ENCODE data around the gene UBE4B. TPM values are rescaled to one million over a fixed set of nuclear protein-coding genes. Genes with fewer than 3 reads are reported as not detected.

Gene UBE4B
- total and polyA plus RNA-seq, 2 experiments from 2014 or later, result 28.4 to 115 TPM

GRCh38 chr1:9989773-9990172 is 43.0 kb upstream of the UBE4B start:
- Mint-ChIP-seq H3K27me3 (ENCODE audit: insufficient read depth, low read depth, poor library complexity) (peaks cover 1% of the 10 kb centered on the region), H3K27ac (no peak overlapping the region), H3K4me1 (no peaks in the 10 kb centered on the region), H3K4me3 (no peak overlapping the region), H3K9me3 (no peaks in the 10 kb centered on the region), H3K36me3 (ENCODE audit: low read depth) (no peaks in the 10 kb centered on the region)
- Histone ChIP-seq H2AFZ (peak overlapping the region; percentile 23; the same call in 1 of the 2 replicates), H3K9me2 (ENCODE audit: insufficient read depth) (no peaks in the 10 kb centered on the region), H3K36me3 (ENCODE audit: insufficient read depth) (no peaks in the 10 kb centered on the region), H3F3A (replicated peaks; ENCODE audit: low read depth) (no peaks in the 10 kb centered on the region), H3K27me3 (ENCODE audit: insufficient read depth) (no peaks in the 10 kb centered on the region), H4K20me1 (replicated peaks; ENCODE audit: insufficient read depth) (no peaks in the 10 kb centered on the region), H3K27ac (ENCODE audit: low read depth) (no peak overlapping the region), H3K4me2 (no peak overlapping the region), H3K4me1 (ENCODE audit: insufficient read depth) (no peaks in the 10 kb centered on the region), H3K4me3 (no peak overlapping the region), H3K79me2 (replicated peaks; ENCODE audit: insufficient read depth) (no peaks in the 10 kb centered on the region)
- DNase-seq (ENCODE audit: low spot score) (no peak), ATAC-seq (peak; percentile 46)
- TF ChIP-seq EZH2 (IDR thresholded peaks at IDR 0.05; ENCODE audit: low read depth, unreplicated experiment) (no peak), REST (IDR thresholded peaks at IDR 0.05; ENCODE audit: unreplicated experiment) (no peak), JUNB (IDR thresholded peaks at IDR 0.05; ENCODE audit: unreplicated experiment) (no peak), CTCF (conservative IDR thresholded peaks at IDR 0.05; ENCODE audit: low read depth in 2 of 2) (no peak), POLR2AphosphoS5 (IDR thresholded peaks at IDR 0.05; ENCODE audit: low read depth) (no peak), ZNF114 (CRISPR knock-in tag; IDR thresholded peaks at IDR 0.05) (no peak), NANOG (IDR thresholded peaks at IDR 0.05; ENCODE audit: borderline replicate concordance) (no peak), ETS1 (IDR thresholded peaks at IDR 0.05) (no peak), EZH2phosphoT487 (IDR thresholded peaks at IDR 0.05; ENCODE audit: unreplicated experiment) (no peak), STAT1 (IDR thresholded peaks at IDR 0.05; ENCODE audit: unreplicated experiment) (no peak), CREB1 (CRISPR knock-in tag; IDR thresholded peaks at IDR 0.05; ENCODE audit: low read depth) (no peak), ZNF331 (CRISPR knock-in tag; IDR thresholded peaks at IDR 0.05; ENCODE audit: low read depth) (no peak), ZNF462 (CRISPR knock-in tag; IDR thresholded peaks at IDR 0.05) (no peak)

Data from GM23338 (cell line).